HCT116 (cell line): ENCODE results near the gene TELO2. TPM values are rescaled to one million over a fixed set of nuclear protein-coding genes. Genes with fewer than 3 reads are reported as not detected.

Experiments used
- ATAC-seq: fragments of 200-7000 bp; cut with Tn5 transposase; 2 replicates; pipeline ENCODE4 v1.9.1; 2020; ENCODE audit warnings: mild to moderate bottlenecking, moderate library complexity
- BruUV-seq: library from RNA; stranded (reverse); fragments of 400-500 nt; replicated peaks from 2 replicates; lab custom pipeline; 2021; lab: Mats Ljungman, UMichigan
- CTCF ChIA-PET: fragments of 300-600 bp; sonication (Branson Sonifier 250); formaldehyde crosslinking; loops from one replicate; lab custom pipeline; 2021; ENCODE audit warnings: antibody characterized with exemption; lab: Charles Lee
- POLR2A ChIA-PET: fragments of 300-600, 350-600 bp; sonication (Branson Sonifier 250); formaldehyde crosslinking; loops from one replicate; lab custom pipeline; 2021; ENCODE audit warnings: antibody characterized with exemption; lab: Charles Lee
- RAD21 ChIA-PET, 2 experiments: fragments of 300-600 bp; sonication (Branson Sonifier 250); formaldehyde crosslinking; loops; one replicate each; lab custom pipeline; 2023; ENCODE audit warnings: low total read pairs in 2 of 2; ENCODE audit not compliant: uncharacterized antibody in 2 of 2, unreplicated experiment in 2 of 2, low non-redundant PET in 1 of 2; lab: Charles Lee
- DNase-seq: peaks from one replicate; pipeline ENCODE4 v3.0.0-alpha.2; 2010; ENCODE audit warnings: low read depth, low spot score
- H2AFZ ChIP-seq: fragments of 200-600 bp; shearing (Covaris generic), sonication (generic); 2 replicates; pipeline ENCODE4 v1.6.1; 2017; ENCODE audit warnings: low read depth, mixed run types, mixed read lengths, antibody characterized with exemption, low read length; ENCODE audit not compliant: poor library complexity, severe bottlenecking
- H3K27ac ChIP-seq: 2 replicates; pipeline ENCODE4 v1.5.1; 2012; ENCODE audit warnings: low read depth, low read length
- H3K27me3 ChIP-seq: fragments of 200-600 bp; sonication (generic); 2 replicates; pipeline ENCODE4 v1.6.1; 2016; ENCODE audit warnings: mixed run types, low read length, mixed read lengths; ENCODE audit not compliant: insufficient read depth
- H3K36me3 ChIP-seq, 2 experiments: fragments of 200-500 bp in 1 of 2; fragments of 200-600 bp in 1 of 2; sonication (Bioruptor generic) in 1 of 2; sonication (generic) in 1 of 2; 2 replicates each; pipeline versions ENCODE4 v1.5.1 to v1.6.1; 2014 to 2016; ENCODE audit warnings: low read length in 2 of 2, inconsistent platforms in 1 of 2, mixed read lengths in 1 of 2, mixed run types in 1 of 2; ENCODE audit not compliant: insufficient read depth in 2 of 2, control insufficient read depth in 1 of 2
- H3K4me1 ChIP-seq, 2 experiments: fragments of 200-600 bp in 1 of 2; sonication (generic) in 1 of 2; 2 replicates each; pipeline versions ENCODE4 v1.5.1 to v1.6.1; 2012 to 2017; ENCODE audit warnings: low read length in 2 of 2, inconsistent platforms in 1 of 2, mild to moderate bottlenecking in 1 of 2, mixed read lengths in 1 of 2, mixed run types in 1 of 2, moderate library complexity in 1 of 2; ENCODE audit not compliant: insufficient read depth in 2 of 2, control insufficient read depth in 1 of 2
- H3K4me2 ChIP-seq: fragments of 200-600 bp; sonication (generic); 2 replicates; pipeline ENCODE4 v1.6.1; 2017; ENCODE audit warnings: mixed run types, low read length, mixed read lengths
- H3K4me3 ChIP-seq, 2 experiments: fragments of 200-600 bp in 1 of 2; sonication (generic) in 1 of 2; replicated peaks in 1 of 2; 2 replicates each; pipeline ENCODE4 v1.5.1; 2011 to 2016; ENCODE audit warnings: low read length in 2 of 2, control low read depth in 1 of 2, low read depth in 1 of 2, mild to moderate bottlenecking in 1 of 2, mixed read lengths in 1 of 2, mixed run types in 1 of 2
- H3K79me2 ChIP-seq: fragments of 200-600 bp; sonication (generic); 2 replicates; pipeline ENCODE4 v1.6.1; 2017; ENCODE audit warnings: mild to moderate bottlenecking, mixed run types, low read length, moderate library complexity, mixed read lengths; ENCODE audit not compliant: insufficient read depth
- H3K9ac ChIP-seq: fragments of 200-600 bp; sonication (generic); 2 replicates; pipeline ENCODE4 v1.6.1; 2016; ENCODE audit warnings: low read length, mixed read lengths
- H3K9me2 ChIP-seq: fragments of 200-600 bp; sonication (generic), shearing (Covaris generic); 2 replicates; pipeline ENCODE4 v1.6.1; 2017; ENCODE audit warnings: mixed run types, mild to moderate bottlenecking, moderate library complexity; ENCODE audit not compliant: insufficient read depth
- H3K9me3 ChIP-seq, 2 experiments: fragments of 200-500 bp in 1 of 2; fragments of 200-600 bp in 1 of 2; sonication (Bioruptor generic) in 1 of 2; sonication (generic) in 1 of 2; 2 replicates each; pipeline ENCODE4 v1.6.1; 2014 to 2017; ENCODE audit warnings: low read length in 2 of 2, mixed read lengths in 2 of 2, inconsistent platforms in 1 of 2, low read depth in 1 of 2, mild to moderate bottlenecking in 1 of 2, mixed run types in 1 of 2, moderate library complexity in 1 of 2; ENCODE audit not compliant: control insufficient read depth in 1 of 2, insufficient read depth in 1 of 2
- H4K20me1 ChIP-seq: fragments of 200-600 bp; sonication (generic), shearing (Covaris generic); 2 replicates; pipeline ENCODE4 v1.6.1; 2017; ENCODE audit warnings: mixed run types, mild to moderate bottlenecking, moderate library complexity; ENCODE audit not compliant: insufficient read depth
- ATF3 ChIP-seq: IDR thresholded peaks from 2 replicates; pipeline ENCODE4 v1.6.1; 2012
- CEBPB ChIP-seq: IDR thresholded peaks from 2 replicates; pipeline ENCODE4 v1.6.1; 2012; ENCODE audit warnings: low read depth
- ELF1 ChIP-seq: IDR thresholded peaks from 2 replicates; pipeline ENCODE4 v1.6.1; 2012; ENCODE audit warnings: low read depth, borderline replicate concordance
- EZH2 ChIP-seq: fragments of 200-600 bp; sonication (generic); IDR thresholded peaks from 2 replicates; pipeline ENCODE4 v1.6.1; 2017; ENCODE audit warnings: antibody characterized with exemption, mixed run types
- EZH2phosphoT487 ChIP-seq: fragments of 200-600 bp; IDR thresholded peaks from 2 replicates; pipeline ENCODE4 v1.6.1; 2018; ENCODE audit warnings: antibody characterized with exemption, borderline replicate concordance
- POLR2A ChIP-seq: IDR thresholded peaks from 2 replicates; pipeline ENCODE4 v1.7.0; 2011; ENCODE audit warnings: borderline replicate concordance; ENCODE audit not compliant: insufficient read depth, insufficient read length; ENCODE audit errors: extremely low read depth
- RAD21 ChIP-seq: IDR thresholded peaks from 2 replicates; pipeline ENCODE4 v1.6.1; 2012; ENCODE audit warnings: low read depth, mild to moderate bottlenecking
- REST ChIP-seq: IDR thresholded peaks from 2 replicates; pipeline ENCODE4 v1.6.1; 2012; ENCODE audit warnings: low read depth
- SRF ChIP-seq: IDR thresholded peaks from 2 replicates; pipeline ENCODE4 v1.6.1; 2012; ENCODE audit warnings: low read depth
- ZBTB33 ChIP-seq: IDR thresholded peaks from 2 replicates; pipeline ENCODE4 v1.6.1; 2011; ENCODE audit warnings: mild to moderate bottlenecking, low read length, moderate library complexity; ENCODE audit not compliant: insufficient replicate concordance; ENCODE audit errors: extremely low read depth
- ZNF274 ChIP-seq: fragments of 200-500 bp; sonication (Bioruptor generic); IDR thresholded peaks from 2 replicates; pipeline ENCODE4 v1.6.1; 2014; ENCODE audit warnings: mild to moderate bottlenecking, low read depth, low read length, inconsistent platforms
- intact Hi-C: fragments of 100-400 bp; cut with micrococcal nuclease; formaldehyde crosslinking; loops from 2 replicates; pipeline ENCODE4 v1.10.0; 2022
- total RNA-seq: library from RNA; stranded (reverse); gene quantifications from one replicate; pipeline ENCODE4 v1.2.1, GENCODE V29; 2021; ENCODE audit not compliant: unreplicated experiment

TELO2 gene
- total RNA-seq, 1 experiment from 2014 or later, result 74.3 TPM

GRCh38 chr16:1527836-1528811 lies 35.0 kb downstream of the TELO2 start (continued):
- TF ChIP-seq REST (no peak), CEBPB (no peak), ZBTB33 (no peak), EZH2 (no peak)

GRCh38 chr16:1528921-1529537 lies 35.9 kb downstream of the TELO2 start:
- RAD21 ChIA-PET, result no interaction called here
- intact Hi-C loops, result no loop called here
- no TSS peak for BruUV-seq

More at GRCh38 chr16:1528921-1529537, 35.9 kb downstream of the TELO2 start:
- H2AFZ ChIP-seq, result no peak overlapping the region
- ATAC-seq, result no peak
- no peaks in the 10 kb centered on the region for H3K27me3 ChIP-seq
- no peak overlapping the region for H3K27ac ChIP-seq
- no peaks in the 10 kb centered on the region for H3K9me3 ChIP-seq
- H3K79me2 ChIP-seq, result no peaks in the 10 kb centered on the region
- no peaks in the 10 kb centered on the region for H3K4me1 ChIP-seq
- TF ChIP-seq RAD21, result no peak
- no peak for TF ChIP-seq ATF3
- no peak for TF ChIP-seq SRF
- no peak for TF ChIP-seq POLR2A
- TF ChIP-seq REST, result no peak
- TF ChIP-seq EZH2phosphoT487, result no peak
- no peak for TF ChIP-seq ZNF274
- TF ChIP-seq CEBPB, result no peak
- TF ChIP-seq ELF1, result no peak
- no peak overlapping the region for H3K9ac ChIP-seq
- no peak for DNase-seq
- POLR2A ChIA-PET, result interaction anchor here (0.7 kb wide), 1 partner anchor 12 kb away, joined by 3 read pairs; no protein-coding TSS in a partner anchor
- no peak overlapping the region for H3K4me2 ChIP-seq
- no peaks in the 10 kb centered on the region for H3K9me2 ChIP-seq
- no peak overlapping the region for H3K4me3 ChIP-seq
- CTCF ChIA-PET, result no interaction called here
- no peaks in the 10 kb centered on the region for H3K36me3 ChIP-seq
- H4K20me1 ChIP-seq, result no peaks in the 10 kb centered on the region
